H9 (cell line): ENCODE data around the gene C3orf52. TPM values are rescaled to one million over a fixed set of nuclear protein-coding genes. Genes with fewer than 3 reads are reported as not detected.

Experiments used
- DNase-seq: peaks from one replicate; pipeline ENCODE4 v3.0.0-alpha.2; 2017
- H2AFZ ChIP-seq: one replicate; pipeline ENCODE4 v1.6.1; 2013; ENCODE audit warnings: mild to moderate bottlenecking, low read length, control low read depth, moderate library complexity
- H2AK5ac ChIP-seq: 2 replicates; pipeline ENCODE4 v1.6.1; 2013; ENCODE audit warnings: low read length, control low read depth, mixed read lengths; ENCODE audit not compliant: insufficient read length
- H2BK120ac ChIP-seq: one replicate; pipeline ENCODE4 v1.6.1; 2013; ENCODE audit warnings: low read depth, mild to moderate bottlenecking, low read length, control low read depth, inconsistent platforms; ENCODE audit not compliant: poor library complexity, severe bottlenecking
- H2BK12ac ChIP-seq: 2 replicates; pipeline ENCODE4 v1.6.1; 2013; ENCODE audit warnings: low read length, control low read depth, mixed read lengths, low read depth; ENCODE audit not compliant: insufficient read length
- H2BK15ac ChIP-seq: 2 replicates; pipeline ENCODE4 v1.6.1; 2013; ENCODE audit warnings: low read depth, low read length, control low read depth
- H2BK20ac ChIP-seq: one replicate; pipeline ENCODE4 v1.6.1; 2013; ENCODE audit warnings: low read depth, mild to moderate bottlenecking, low read length, control low read depth, inconsistent platforms; ENCODE audit not compliant: poor library complexity, severe bottlenecking
- H2BK5ac ChIP-seq: 2 replicates; pipeline ENCODE4 v1.6.1; 2013; ENCODE audit warnings: low read length, control low read depth, mixed read lengths; ENCODE audit not compliant: insufficient read length
- H3K14ac ChIP-seq: 2 replicates; pipeline ENCODE4 v1.6.1; 2013; ENCODE audit warnings: low read length, control low read depth; ENCODE audit not compliant: insufficient read depth
- H3K18ac ChIP-seq: 2 replicates; pipeline ENCODE4 v1.6.1; 2013; ENCODE audit warnings: low read depth, mild to moderate bottlenecking, mixed read lengths, low read length, control low read depth; ENCODE audit not compliant: insufficient read length
- H3K23ac ChIP-seq: 2 replicates; pipeline ENCODE4 v1.6.1; 2013; ENCODE audit warnings: low read length, control low read depth, mixed read lengths, low read depth; ENCODE audit not compliant: insufficient read length
- H3K23me2 ChIP-seq: 2 replicates; pipeline ENCODE4 v1.6.1; 2013; ENCODE audit warnings: low read depth, mild to moderate bottlenecking, mixed read lengths, low read length, control low read depth; ENCODE audit not compliant: insufficient read length, poor library complexity, severe bottlenecking
- H3K27ac ChIP-seq: 2 replicates; pipeline ENCODE4 v1.5.1; 2013; ENCODE audit warnings: low read length, control low read depth, mixed read lengths, low read depth; ENCODE audit not compliant: insufficient read length
- H3K27me3 ChIP-seq: 2 replicates; pipeline ENCODE4 v1.6.1; 2013; ENCODE audit warnings: low read length, control low read depth, inconsistent platforms; ENCODE audit not compliant: insufficient read depth
- H3K4ac ChIP-seq: 2 replicates; pipeline ENCODE4 v1.6.1; 2013; ENCODE audit warnings: low read depth, mild to moderate bottlenecking, control low read depth, inconsistent platforms, low read length, moderate library complexity
- H3K4me1 ChIP-seq: 2 replicates; pipeline ENCODE4 v1.6.1; 2013; ENCODE audit warnings: low read length, control low read depth, inconsistent platforms; ENCODE audit not compliant: insufficient read depth
- H3K4me2 ChIP-seq: 2 replicates; pipeline ENCODE4 v1.6.1; 2013; ENCODE audit warnings: low read length, control low read depth, mixed read lengths; ENCODE audit not compliant: insufficient read length, insufficient read depth
- H3K56ac ChIP-seq: 2 replicates; pipeline ENCODE4 v1.6.1; 2013; ENCODE audit warnings: low read depth, mild to moderate bottlenecking, mixed read lengths, low read length, control low read depth; ENCODE audit not compliant: insufficient read length
- H3K79me1 ChIP-seq: 2 replicates; pipeline ENCODE4 v1.6.1; 2013; ENCODE audit warnings: low read depth, mild to moderate bottlenecking, moderate library complexity, low read length, control low read depth, inconsistent platforms; ENCODE audit not compliant: insufficient read depth, poor library complexity, severe bottlenecking
- H3K79me2 ChIP-seq: 2 replicates; pipeline ENCODE4 v1.6.1; 2013; ENCODE audit warnings: low read length, control low read depth, inconsistent platforms; ENCODE audit not compliant: insufficient read depth
- H3K9ac ChIP-seq: 2 replicates; pipeline ENCODE4 v1.6.1; 2013; ENCODE audit warnings: low read length, control low read depth, mixed read lengths; ENCODE audit not compliant: insufficient read length; ENCODE audit errors: extremely low read depth
- H3K9me3 ChIP-seq: one replicate; pipeline ENCODE4 v1.6.1; 2013; ENCODE audit warnings: low read depth, low read length, inconsistent platforms; ENCODE audit not compliant: control insufficient read depth
- H3T11ph ChIP-seq: one replicate; pipeline ENCODE4 v1.6.1; 2013; ENCODE audit warnings: mild to moderate bottlenecking, low read length, control low read depth, inconsistent platforms
- H4K20me1 ChIP-seq: one replicate; pipeline ENCODE4 v1.6.1; 2013; ENCODE audit not compliant: control insufficient read depth, insufficient read length, insufficient read depth
- H4K5ac ChIP-seq: 2 replicates; pipeline ENCODE4 v1.6.1; 2013; ENCODE audit warnings: low read depth, mild to moderate bottlenecking, mixed read lengths, low read length, control low read depth; ENCODE audit not compliant: insufficient read length
- H4K8ac ChIP-seq: replicated peaks from 2 replicates; pipeline ENCODE4 v1.6.1; 2013; ENCODE audit warnings: low read length, control low read depth, mixed read lengths, low read depth; ENCODE audit not compliant: insufficient read length
- H4K91ac ChIP-seq: 2 replicates; pipeline ENCODE4 v1.6.1; 2013; ENCODE audit warnings: low read depth, mild to moderate bottlenecking, moderate library complexity, mixed read lengths, low read length, control low read depth; ENCODE audit not compliant: insufficient read length
- H3K27ac Mint-ChIP-seq, 3 experiments: 2 replicates in 2 of 3; 3 replicates in 1 of 3; pipeline ENCODE4 v1.8.0; 2020 to 2021; ENCODE audit warnings: mixed read lengths in 3 of 3, mild to moderate bottlenecking in 1 of 3, moderate library complexity in 1 of 3
- H3K27me3 Mint-ChIP-seq: 2 replicates; pipeline ENCODE4 v1.8.0; 2021; ENCODE audit warnings: low read depth, mild to moderate bottlenecking, moderate library complexity, mixed read lengths
- H3K36me3 Mint-ChIP-seq, 3 experiments: 2 replicates in 2 of 3; 3 replicates in 1 of 3; pipeline ENCODE4 v1.8.0; 2020 to 2021; ENCODE audit warnings: low read depth in 3 of 3, mixed read lengths in 3 of 3; ENCODE audit not compliant: insufficient read depth in 1 of 3
- H3K4me1 Mint-ChIP-seq, 2 experiments: 2 replicates each; pipeline ENCODE4 v1.8.0; 2020; ENCODE audit warnings: mixed read lengths in 2 of 2
- H3K4me3 Mint-ChIP-seq, 2 experiments: 2 replicates in 1 of 2; 3 replicates in 1 of 2; pipeline ENCODE4 v1.8.0; 2020 to 2021; ENCODE audit warnings: mild to moderate bottlenecking in 2 of 2, mixed read lengths in 2 of 2, moderate library complexity in 1 of 2
- H3K9me3 Mint-ChIP-seq, 2 experiments: 2 replicates in 1 of 2; 3 replicates in 1 of 2; pipeline ENCODE4 v1.8.0; 2020; ENCODE audit warnings: mild to moderate bottlenecking in 2 of 2, mixed read lengths in 2 of 2, moderate library complexity in 1 of 2
- WGBS: extraction: QIAGEN DNeasy Blood & Tissue Kit; methylation state at CpG from one replicate; pipeline ENCODE4 v1.1.7; 2013; ENCODE audit warnings: missing lambda C conversion rate, low lambda C conversion rate, mixed read lengths; ENCODE audit not compliant: insufficient read length; ENCODE audit errors: extremely low coverage; 5-methylcytosine and 5-hydroxymethylcytosine counted together
- total RNA-seq: library from RNA; stranded (reverse); gene quantifications from 2 replicates; pipeline ENCODE4 v1.2.1, GENCODE V29; 2021
- TF ChIP-seq, protein P1 (sequence below): fragments of 200-600 bp; sonication (generic); conservative IDR thresholded peaks from 3 replicates; pipeline ENCODE4 v1.8.0; 2021; ENCODE audit warnings: antibody characterized with exemption, mild to moderate bottlenecking

C3orf52 gene
- total RNA-seq, 1 experiment from 2014 or later = 11.2 TPM

GRCh38 chr3:112095731-112096130 is 9.5 kb downstream of the C3orf52 start:
- DNase-seq = no peak
- Histone ChIP-seq H3K9ac (no peak overlapping the region), H2AFZ (no peak overlapping the region), H3K79me2 (no peaks in the 10 kb centered on the region), H3K23me2 (no peaks in the 10 kb centered on the region), H4K20me1 (no peaks in the 10 kb centered on the region), H3K27me3 (no peaks in the 10 kb centered on the region), H3K4ac (no peak overlapping the region), H3K18ac (no peak overlapping the region), H3K27ac (no peak overlapping the region), H3K14ac (no peak overlapping the region), H2BK120ac (no peak overlapping the region), H4K8ac (no peak overlapping the region), H3K4me1 (peaks cover 9% of the 10 kb centered on the region), H3K4me2 (no peak overlapping the region), H2AK5ac (no peak overlapping the region), H3K23ac (no peak overlapping the region), H3K79me1 (no peaks in the 10 kb centered on the region), H2BK12ac (no peak overlapping the region), H2BK5ac (no peak overlapping the region), H4K91ac (no peak overlapping the region), H4K5ac (no peak overlapping the region), H2BK20ac (no peak overlapping the region), H3K56ac (no peak overlapping the region), H3T11ph (no peak overlapping the region), H2BK15ac (no peak overlapping the region), H3K9me3 (no peaks in the 10 kb centered on the region)
- Mint-ChIP-seq H3K9me3 (no peaks in the 10 kb centered on the region), H3K36me3 (peaks cover 3 to 14% (median 7%) of the 10 kb centered on the region in 3 experiments; a peak in 4 of 7 replicates), H3K27me3 (peaks cover 1% of the 10 kb centered on the region; the same call in 1 of the 2 replicates), H3K27ac (no peak overlapping the region), H3K4me1 (peaks cover 17 to 31% of the 10 kb centered on the region in 2 experiments), H3K4me3 (no peak overlapping the region)
- TF ChIP-seq, protein P1, sequence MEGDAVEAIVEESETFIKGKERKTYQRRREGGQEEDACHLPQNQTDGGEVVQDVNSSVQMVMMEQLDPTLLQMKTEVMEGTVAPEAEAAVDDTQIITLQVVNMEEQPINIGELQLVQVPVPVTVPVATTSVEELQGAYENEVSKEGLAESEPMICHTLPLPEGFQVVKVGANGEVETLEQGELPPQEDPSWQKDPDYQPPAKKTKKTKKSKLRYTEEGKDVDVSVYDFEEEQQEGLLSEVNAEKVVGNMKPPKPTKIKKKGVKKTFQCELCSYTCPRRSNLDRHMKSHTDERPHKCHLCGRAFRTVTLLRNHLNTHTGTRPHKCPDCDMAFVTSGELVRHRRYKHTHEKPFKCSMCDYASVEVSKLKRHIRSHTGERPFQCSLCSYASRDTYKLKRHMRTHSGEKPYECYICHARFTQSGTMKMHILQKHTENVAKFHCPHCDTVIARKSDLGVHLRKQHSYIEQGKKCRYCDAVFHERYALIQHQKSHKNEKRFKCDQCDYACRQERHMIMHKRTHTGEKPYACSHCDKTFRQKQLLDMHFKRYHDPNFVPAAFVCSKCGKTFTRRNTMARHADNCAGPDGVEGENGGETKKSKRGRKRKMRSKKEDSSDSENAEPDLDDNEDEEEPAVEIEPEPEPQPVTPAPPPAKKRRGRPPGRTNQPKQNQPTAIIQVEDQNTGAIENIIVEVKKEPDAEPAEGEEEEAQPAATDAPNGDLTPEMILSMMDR = no peak
- WGBS = no CpG with 5 or more reads among the region's 2 CpGs
